HG03354 (cell line): ENCODE data around the gene CPTP.

ENCODE experiments used
- ATAC-seq: cut with Tn5 transposase; IDR thresholded peaks from one replicate; pipeline ENCODE4 v1.9.1; 2021; ENCODE audit warnings: mild to moderate bottlenecking; ENCODE audit not compliant: unreplicated experiment, poor library complexity, severe bottlenecking

CPTP gene

DNA sequence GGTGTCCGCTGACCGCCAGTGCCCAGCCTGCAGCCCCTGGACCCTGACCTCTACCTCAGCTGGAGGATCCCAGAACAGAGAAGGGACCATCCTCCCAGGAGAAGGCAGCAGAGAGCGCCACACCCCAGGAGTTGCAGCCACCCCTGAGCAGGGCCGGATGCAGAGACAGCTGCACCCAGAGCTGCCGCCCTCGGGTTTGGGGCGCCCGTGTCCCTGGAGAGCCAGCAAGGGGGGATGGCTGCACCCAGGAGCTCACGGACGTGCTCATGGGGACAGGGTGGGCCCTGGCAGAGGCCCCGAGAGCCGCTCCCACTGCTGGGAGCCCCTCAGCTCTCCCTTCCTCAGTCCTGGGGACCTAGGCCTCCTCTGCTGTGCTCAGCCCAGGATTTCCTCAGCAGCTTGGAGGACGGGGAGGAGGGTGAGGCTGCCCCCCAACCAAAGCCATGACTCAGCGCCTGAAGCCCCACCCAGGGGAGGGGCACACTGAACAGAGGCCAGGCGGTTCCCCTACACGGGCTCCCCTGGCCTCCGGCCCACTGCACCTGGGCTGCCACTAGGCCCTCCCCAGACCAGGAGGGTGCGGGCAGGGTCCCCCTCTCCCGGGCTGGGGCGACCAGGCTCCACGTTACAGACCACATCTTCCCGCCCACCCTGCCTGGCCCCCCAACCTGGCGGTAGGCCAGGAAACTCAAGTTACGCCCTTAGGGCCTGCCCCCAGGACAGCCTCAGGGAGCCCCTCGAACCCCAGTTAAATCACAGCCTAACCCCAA, 19.1 kb upstream of the CPTP start:
- ATAC-seq: peak; percentile 26

DNA sequence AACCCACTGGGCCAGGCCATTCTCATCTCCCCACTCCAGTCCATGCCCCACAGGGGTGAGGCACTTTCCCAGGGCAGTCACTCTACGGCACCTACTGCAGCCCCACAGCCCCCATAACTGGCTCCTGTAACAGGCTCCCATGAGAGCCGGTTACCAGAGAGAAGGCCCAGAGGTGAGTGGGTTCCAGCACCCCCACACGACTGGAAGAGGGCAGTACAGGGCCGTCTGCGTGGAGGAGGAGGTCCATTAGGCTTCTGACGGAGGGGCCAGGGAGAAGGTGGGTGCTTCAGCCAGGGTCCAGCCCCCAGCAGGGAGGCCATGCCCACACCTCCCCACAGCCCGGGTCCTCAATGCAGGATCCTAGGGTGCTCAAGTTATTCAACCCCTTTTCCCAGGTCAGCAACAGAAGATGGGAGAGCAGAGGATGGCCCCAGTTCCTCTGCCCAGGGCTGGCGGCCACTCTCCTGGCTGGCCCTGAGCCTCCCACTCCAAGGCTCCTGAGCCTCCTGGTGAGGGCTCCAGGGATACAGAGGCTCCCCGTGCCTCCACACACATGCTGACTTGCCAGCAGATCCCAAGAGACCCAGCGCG, 18.4 kb upstream of the CPTP start:
- ATAC-seq: no peak

DNA sequence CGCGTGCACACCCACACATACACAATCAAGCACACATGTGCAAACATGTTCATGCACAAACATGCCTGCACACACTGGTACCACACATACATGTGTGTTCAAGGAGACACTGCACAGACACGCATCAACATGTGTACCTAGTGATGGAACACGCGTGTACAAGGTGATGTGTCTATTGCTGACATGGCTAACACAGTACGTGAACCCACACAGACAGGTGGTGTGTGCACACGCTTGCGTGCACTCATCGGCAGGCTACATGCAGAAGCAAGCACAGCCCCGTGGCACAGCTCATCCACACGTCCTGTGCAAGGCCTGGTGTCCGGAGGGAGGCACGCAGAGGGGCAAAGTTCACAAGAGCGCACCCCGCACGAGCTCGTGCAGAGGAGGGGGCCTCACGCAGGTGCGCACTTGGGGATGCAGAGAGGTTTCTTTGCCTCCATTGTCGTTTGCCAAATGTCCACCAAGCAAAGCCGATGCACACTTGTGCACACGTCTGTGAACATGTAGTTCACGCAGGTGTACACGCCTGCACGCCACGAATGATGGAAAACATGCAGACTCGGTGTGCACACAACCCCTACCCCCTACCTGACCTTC, 17.8 kb upstream of the CPTP start:
- ATAC-seq: no peak

DNA sequence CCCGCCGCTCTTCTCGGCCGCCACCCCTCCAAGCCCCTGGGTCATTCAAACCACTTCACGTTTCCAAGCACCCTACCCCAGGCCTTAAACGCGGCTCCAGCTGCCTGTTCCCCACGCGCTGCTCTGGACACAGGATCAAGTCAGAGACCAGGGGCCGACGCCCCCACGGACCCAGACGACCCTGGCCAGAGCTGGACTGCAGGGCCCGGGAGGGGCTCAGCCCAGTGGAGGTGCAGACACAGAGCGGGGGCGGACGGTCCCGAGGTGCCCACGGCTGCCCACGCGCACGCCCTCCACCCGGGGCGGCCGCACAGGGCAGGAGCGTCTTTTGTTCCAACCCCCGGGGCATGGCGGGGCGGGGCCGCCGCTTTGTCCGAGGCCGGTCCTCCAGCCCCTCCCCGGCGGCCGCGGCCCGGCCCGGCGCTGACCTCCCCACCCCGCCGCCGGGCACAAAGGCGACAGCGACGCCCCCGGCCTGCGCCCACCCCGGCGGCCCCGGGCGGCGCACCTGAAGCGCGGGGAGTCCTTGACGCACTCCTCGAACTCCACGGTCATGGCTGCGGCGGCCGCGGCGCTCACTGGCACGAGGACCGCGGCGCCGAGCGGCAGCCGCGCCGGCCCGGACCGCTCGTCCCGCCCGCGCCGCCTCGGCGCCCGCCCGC, 17.2 kb upstream of the CPTP start:
- peak; percentile 1 for ATAC-seq

DNA sequence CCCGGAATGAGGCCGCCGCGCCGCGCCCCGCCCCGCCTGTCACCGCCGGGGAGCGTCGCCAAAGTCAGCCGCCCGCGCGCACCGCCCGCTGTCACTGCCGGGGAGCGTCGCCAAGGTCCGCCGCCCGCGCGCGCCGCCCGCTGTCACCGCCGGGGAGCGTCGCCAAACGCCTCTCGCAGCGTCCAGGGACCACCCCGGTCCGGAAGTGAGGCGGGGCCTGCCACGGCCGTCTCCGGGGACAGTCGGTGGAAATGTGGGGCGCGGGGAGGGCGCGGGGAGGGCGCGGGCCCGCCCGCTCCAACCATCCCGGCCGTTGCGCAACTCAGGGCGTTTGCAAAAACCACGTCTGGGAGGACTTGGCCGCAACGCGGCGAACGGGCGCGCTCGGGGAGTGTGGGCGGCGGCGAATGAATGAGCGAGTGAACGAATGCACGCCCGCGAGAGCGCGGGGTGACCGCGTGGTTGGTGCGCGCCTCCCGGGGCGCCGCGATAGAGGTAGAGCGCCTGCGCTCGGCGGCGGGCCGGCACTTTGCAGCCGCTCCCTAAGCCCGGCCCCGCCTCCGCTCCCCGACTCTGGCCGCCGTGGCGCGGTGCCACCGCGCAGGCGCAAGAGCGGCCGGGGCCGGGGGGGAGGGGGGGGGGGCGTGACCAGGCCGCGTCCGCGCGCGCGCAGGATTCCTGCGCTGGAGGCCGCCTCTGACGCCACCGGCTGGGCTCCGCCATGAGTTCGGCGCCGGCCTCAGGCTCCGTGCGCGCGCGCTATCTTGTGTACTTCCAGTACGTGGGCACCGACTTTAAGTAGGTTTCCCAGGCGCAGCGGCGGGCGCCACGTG, 16.5 kb upstream of the CPTP start, which contains the start of the genes ACAP3 and PUSL1:
ACAP3 (minus strand) TSS at position 8 of the 833 bp plus-strand sequence. CDS start 115 bp downstream, outside the sequence.
PUSL1 (plus strand) TSS at position 675 of the 833 bp plus-strand sequence; CDS start at position 722, 47 bp downstream.
- peak; percentile 63 for ATAC-seq

DNA sequence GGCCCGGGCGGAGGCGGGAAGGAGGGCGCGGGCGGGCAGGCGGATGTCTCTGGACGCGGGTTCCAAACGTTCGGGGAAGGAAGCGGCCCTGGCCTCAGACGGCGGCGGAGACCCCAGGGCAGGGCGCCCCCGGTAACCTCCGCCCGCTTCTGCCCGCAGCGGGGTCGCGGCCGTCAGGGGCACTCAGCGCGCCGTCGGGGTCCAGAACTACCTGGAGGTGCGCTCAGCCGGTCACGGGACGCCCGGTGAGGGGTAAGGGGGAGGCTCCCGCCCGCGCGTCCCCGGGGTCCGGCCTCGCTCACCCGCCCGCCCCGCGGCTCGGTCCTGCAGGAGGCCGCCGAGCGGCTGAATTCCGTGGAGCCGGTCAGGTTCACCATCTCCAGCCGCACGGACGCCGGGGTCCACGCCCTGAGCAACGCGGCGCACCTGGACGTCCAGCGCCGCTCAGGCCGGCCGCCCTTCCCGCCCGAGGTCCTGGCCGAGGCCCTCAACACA, 15.8 kb upstream of the CPTP start:
- ATAC-seq: peak; percentile 0

DNA sequence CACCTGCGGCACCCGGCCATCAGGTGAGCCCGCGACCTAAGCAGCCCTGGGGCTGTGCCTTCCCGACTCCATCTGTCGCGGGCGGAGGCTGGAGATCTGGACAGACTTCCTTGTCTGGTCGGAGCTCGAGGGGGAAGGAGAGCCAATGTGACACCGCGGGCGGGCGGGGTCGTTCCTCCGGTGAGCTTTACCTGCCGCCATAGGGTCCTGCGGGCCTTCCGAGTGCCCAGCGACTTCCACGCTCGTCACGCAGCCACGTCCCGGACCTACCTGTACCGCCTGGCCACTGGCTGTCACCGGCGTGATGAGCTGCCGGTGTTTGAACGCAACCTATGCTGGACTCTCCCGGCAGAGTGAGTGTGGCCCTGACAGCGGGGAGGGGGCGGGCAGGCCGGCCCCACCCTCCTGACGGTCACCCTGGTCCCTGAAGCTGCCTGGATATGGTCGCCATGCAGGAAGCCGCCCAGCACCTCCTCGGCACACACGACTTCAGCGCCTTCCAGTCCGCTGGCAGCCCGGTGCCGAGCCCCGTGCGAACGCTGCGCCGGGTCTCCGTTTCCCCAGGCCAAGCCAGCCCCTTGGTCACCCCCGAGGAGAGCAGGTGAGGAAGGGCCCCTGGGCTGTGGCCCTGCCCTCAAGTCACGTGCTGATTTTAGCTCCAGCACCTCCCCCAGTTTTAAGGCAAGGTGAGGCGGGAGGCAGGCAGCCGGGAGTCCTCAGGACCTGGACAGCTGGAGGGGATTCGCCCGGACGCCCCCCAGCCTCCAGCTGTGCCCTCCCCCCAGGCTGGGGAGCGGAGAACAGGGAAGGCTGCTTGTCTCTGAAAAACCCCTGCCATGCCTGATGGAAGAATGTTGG, 15.1 kb upstream of the CPTP start:
- no peak for ATAC-seq

DNA sequence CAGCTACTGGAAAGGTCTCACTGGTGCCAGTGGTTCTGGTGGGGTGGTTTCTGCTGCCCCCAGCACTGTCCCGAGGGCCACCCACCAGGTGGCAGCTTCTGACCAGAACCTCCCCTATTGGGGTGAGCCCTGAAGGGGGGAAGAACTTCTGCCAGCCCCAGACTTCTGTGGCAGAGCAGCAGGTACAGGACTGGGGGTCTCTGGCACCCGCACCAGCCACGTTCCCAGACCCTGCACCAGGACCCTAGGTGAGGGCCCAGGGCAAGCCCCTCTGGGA, 14.6 kb upstream of the CPTP start:
- ATAC-seq: no peak

DNA sequence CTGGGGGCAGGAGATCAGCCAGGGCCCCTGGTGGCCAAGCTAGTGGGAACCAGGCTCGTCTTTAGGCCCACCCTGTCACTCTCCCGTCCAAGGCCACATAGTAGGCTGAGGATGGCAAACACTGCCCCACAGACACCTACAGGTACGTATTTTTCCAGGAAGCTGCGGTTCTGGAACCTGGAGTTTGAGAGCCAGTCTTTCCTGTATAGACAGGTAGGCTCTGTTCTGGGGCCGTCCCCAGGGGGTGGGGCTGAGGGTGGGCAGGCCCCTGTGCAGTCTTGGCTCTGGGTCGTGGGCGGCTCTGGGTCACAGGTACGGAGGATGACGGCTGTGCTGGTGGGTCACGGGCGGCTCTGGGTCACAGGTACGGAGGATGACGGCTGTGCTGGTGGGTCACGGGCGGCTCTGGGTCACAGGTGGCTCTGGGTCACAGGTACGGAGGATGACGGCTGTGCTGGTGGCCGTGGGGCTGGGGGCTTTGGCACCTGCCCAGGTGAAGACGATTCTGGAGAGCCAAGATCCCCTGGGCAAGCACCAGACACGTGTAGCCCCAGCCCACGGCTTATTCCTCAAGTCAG, 14.0 kb upstream of the CPTP start:
- ATAC-seq: no peak

DNA sequence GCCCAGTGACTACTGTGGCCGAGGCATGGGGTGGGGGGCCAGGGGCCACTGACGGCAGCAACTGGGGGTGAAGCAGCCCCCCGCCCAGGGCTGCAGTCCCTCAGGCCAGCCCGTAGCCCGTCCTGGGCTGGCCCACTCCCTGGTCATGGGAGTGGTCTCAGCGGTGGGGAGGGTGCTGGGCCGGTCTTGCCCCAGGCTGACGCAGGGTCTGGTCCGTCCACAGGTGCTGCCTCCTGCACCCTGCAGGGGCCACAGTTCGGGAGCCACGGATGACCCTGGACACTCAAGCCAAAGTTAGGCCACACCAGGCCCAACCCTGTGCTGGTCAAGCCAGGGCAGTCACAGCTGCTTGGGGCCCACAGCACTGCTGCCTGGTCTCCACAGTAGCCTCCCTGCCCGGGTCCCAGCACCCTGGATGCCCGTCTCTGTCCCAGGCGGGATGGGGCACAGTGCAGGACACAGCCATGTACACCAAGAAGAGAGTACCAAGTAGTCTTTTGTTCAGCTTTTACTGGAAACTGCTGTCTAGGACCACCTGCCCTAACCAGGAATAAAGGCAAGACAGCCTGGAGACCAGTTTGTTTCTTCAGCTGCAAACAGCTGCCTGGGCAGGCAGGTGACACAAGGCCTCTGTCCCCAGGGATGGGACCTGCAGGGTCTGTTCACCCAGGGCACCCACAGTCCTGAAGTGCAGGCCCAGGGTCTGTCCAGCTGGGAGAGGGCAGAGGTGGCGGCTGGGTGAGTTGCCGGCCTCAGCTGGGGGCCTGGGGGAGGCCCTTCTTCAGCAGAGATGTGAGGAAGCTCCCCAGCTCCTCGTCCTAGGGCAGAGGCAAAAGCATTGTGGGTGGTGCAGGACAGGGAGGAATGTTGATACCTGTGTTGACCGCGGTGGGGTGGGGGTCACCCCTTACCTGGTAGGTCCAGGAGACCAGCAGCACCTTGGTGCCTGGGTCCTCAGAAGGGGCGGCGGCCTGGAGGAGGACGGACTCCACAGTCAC, 13.2 kb upstream of the CPTP start:
- ATAC-seq: no peak

DNA sequence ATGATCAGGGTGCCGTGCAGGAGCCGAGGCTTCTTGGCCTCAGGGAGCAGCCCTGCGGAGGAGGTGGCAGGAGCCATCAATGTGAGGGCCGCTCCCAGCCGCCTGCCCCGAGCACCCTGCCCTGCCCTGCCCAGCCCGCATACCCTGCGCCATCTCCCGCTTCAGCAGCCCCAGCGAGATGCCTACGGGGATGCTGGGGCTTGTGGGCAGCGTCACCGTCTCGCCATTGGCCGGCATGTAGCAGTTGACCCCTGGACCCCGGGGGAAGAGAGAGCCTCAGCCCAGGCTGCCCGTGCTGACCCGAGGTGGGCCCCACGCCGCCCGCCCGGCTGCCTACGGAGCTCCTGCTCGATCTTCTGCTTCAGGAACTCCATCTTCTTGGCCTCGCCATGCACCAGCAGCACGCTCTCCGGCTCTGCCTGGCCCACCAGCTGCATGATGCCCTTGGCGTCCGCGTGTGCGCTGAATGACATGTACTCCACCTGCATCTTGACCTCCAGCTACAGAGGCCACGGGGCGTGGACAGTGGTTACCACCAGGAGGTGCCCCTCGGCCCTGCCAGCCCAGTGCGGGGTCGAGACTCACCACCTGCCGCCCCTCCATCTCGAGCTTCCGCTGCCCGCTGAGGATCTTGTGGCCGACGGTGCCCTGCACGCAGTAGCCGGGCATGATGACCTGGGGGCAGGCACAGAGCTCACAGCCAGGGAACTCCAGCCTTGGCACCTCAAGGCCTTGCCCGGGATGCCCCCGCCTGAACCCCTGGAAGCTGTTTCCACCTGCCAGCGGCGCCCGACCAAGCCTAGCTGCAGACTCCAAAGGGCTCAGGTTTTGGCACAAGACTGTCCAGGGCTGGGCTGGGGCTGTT, 11.9 kb upstream of the CPTP start:
- ATAC-seq: no peak

DNA sequence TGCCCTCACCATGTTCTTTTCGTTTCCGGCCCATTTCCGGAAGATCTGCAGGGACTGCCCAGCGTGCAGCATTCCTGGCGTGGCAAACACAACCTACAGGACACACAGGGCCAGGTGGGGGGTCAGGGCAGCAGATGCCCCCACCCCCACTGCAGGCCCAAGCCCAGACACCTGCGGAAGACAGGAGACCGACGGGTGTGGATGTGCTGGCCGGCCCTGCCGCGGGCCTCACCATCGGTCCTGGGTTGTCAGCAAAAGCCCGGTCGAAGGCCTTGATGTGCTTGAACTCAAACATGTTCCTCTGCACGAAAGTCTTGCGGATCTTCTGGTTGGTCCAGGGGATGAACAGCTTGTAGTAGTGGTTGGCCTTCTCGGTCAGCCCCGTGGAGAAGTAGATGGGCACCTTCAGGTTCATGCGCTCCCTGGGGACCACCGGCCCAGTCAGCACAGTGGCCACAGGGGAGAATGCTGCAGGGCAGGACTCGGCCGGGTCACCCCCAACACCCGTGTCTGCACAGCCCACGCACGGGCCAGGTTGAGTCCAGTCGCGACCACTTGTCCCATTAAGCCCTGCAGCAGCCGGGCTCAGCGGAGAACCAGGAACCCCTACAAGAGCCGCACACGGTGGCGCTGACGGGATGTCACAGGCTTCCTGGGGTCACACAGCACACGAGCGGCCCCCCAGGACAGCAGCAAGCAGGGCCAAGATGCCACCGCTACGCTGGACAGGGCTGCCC, 10.9 kb upstream of the CPTP start:
- no peak for ATAC-seq

DNA sequence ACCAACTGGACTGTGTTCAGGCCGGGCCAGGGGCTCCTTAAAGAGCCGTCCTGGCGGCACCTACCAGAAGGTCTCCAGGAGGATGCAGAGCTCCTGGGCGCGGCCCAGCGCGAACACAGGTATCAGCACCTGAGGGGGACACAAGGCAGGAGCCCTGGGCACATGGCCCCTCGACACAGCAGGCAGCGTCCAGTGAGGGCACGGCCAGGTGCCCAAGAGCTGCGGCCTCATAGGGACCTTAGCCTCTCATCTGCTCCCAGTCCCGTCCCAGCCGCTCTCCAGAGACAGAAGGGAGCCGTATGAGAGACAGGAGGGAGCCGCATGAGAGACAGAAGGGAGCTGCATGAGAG, 10.4 kb upstream of the CPTP start:
- ATAC-seq: no peak

DNA sequence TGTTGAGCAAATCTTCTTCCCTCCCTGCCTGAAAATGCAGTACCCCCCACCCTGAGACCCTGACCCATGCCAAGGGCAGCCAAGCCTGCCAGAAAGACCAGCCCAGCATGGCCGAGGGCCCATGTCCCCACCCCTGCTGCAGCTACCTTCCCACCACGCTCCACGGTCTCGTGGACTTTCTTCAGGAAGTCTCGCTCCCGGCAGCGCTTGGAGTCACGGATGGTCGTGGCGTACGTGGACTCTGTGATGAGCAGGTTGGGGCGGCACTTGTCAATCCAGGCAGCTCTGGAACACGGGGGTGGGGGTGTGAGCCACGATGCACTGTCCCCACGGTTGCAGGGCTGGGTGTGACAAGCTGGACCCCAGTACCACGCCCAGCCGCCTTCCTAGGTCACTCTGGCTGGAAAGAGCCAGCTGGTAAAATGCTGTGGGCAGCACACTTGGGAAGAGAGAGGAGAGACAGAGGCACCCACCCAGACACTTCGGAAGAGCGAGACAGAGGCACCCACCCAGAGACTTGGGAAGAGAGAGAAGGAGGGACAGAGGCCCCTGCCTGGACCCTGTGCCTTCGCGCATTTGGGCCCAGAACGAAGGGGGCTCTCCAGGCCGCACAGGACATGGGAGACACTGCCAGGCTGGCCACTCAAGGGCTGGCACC, 9.8 kb upstream of the CPTP start:
- ATAC-seq: no peak

DNA sequence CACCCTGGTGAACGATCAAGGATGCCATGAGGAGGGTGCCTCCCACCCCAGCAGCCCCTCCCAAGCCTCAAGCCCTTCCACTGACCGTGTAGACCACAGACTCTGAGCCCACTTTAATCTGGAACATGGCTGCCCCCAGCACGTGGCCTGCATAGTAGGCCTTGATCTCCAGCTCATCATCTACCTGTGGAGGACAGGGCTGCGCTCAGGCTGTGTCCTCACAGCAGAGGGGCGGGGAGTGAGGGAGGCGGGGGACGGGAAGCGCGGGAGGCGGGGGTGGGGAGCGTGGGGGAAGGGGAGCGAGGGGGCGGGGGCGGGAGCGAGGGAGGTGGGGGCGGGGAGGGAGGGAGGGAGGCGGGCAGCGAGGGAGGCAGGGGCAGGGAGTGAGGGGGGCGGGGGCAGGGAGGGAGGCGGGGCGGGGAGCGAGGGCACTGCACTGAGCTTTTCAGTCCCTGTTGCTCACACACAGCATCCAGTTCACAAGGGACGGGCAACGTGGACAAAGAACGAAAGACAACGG, 9.1 kb upstream of the CPTP start:
- ATAC-seq: no peak
